Urinary bladder (tissue), 4 donors: ENCODE data around the gene CCR8. TPM values are rescaled to one million over a fixed set of nuclear protein-coding genes. Genes with fewer than 3 reads are reported as not detected.

Experiments used
- DNase-seq: peaks from one replicate; pipeline ENCODE4 v3.0.0-alpha.2; 2015; ENCODE audit errors: extremely low spot score
- H3K27ac ChIP-seq: one replicate; pipeline ENCODE4 v1.5.1; 2013; ENCODE audit warnings: low read depth, mild to moderate bottlenecking, moderate library complexity
- H3K36me3 ChIP-seq: one replicate; pipeline ENCODE4 v1.6.1; 2013; ENCODE audit warnings: mild to moderate bottlenecking, moderate library complexity; ENCODE audit not compliant: insufficient read depth
- H3K4me1 ChIP-seq: one replicate; pipeline ENCODE4 v1.6.1; 2013; ENCODE audit warnings: mild to moderate bottlenecking, moderate library complexity; ENCODE audit not compliant: insufficient read depth
- H3K4me3 ChIP-seq: one replicate; pipeline ENCODE4 v1.5.1; 2013; ENCODE audit warnings: low read depth, low read length
- whole genome bisulfite sequencing: extraction: QIAGEN DNeasy Blood & Tissue Kit; methylation state at CpG from one replicate; pipeline ENCODE4 v1.1.7; 2013; 5-methylcytosine and 5-hydroxymethylcytosine counted together
- polyA plus RNA-seq: library from polyadenylated mRNA; stranded (reverse); fragments of 200-250 nt; gene quantifications from one replicate; pipeline ENCODE4 v1.2.3, GENCODE V29; 2013
- total RNA-seq: library from RNA; depleted of rRNA; stranded (reverse); fragments of >200 nt; gene quantifications from one replicate; pipeline ENCODE4 v1.2.3, GENCODE V29; 2014
- donor health status: healthy with polysubstance abuse.
- donor health status: healthy.

The CCR8 gene
- total and polyA plus RNA-seq, 2 donors, result not detected

- Histone ChIP-seq H3K36me3 (no peaks in the 10 kb centered on the region), H3K4me1 (no peaks in the 10 kb centered on the region), H3K27ac (no peak overlapping the region), H3K4me3 (no peak overlapping the region)
- DNase-seq, result no peak
These were observed 6.6 kb upstream of the CCR8 start for GRCh38 chr3:39322936-39323335.

GRCh38 chr3:39323494-39323893 is 6.0 kb upstream of the CCR8 start:
- Histone ChIP-seq H3K36me3 (no peaks in the 10 kb centered on the region), H3K4me1 (no peaks in the 10 kb centered on the region), H3K4me3 (no peak overlapping the region), H3K27ac (no peak overlapping the region)
- WGBS, result 77% methylated on average over 2 of the region's 2 CpGs
- no peak for DNase-seq

GRCh38 chr3:39325236-39325635 is 4.3 kb upstream of the CCR8 start:
- WGBS, result 89% methylated on average over 2 of the region's 2 CpGs
- Histone ChIP-seq H3K36me3 (no peaks in the 10 kb centered on the region), H3K4me3 (no peak overlapping the region), H3K27ac (no peak overlapping the region), H3K4me1 (no peaks in the 10 kb centered on the region)
- no peak for DNase-seq

- no peak overlapping the region for H3K4me3 ChIP-seq
- H3K4me1 ChIP-seq, result no peaks in the 10 kb centered on the region
- no peaks in the 10 kb centered on the region for H3K36me3 ChIP-seq
- no peak overlapping the region for H3K27ac ChIP-seq
- WGBS, result 52% methylated on average over 4 of the region's 4 CpGs
- no peak for DNase-seq
These were observed 2.3 kb upstream of the CCR8 start for GRCh38 chr3:39327053-39327745.

GRCh38 chr3:39327746-39328349 is 1.7 kb upstream of the CCR8 start:
- H3K4me3 ChIP-seq, result no peak overlapping the region

GRCh38 chr3:39330824-39331223 is 1.3 kb downstream of the CCR8 start:
- Histone ChIP-seq H3K36me3 (no peaks in the 10 kb centered on the region), H3K27ac (no peak overlapping the region), H3K4me1 (no peaks in the 10 kb centered on the region), H3K4me3 (no peak overlapping the region)
- no peak for DNase-seq

More at GRCh38 chr3:39327746-39328349, 1.7 kb upstream of the CCR8 start:
- no peak for DNase-seq
- WGBS, result 88% methylated on average over 4 of the region's 4 CpGs
- Histone ChIP-seq H3K4me1 (no peaks in the 10 kb centered on the region), H3K36me3 (no peaks in the 10 kb centered on the region), H3K27ac (no peak overlapping the region)

- WGBS, result 90% methylated on average over 4 of the region's 4 CpGs
- Histone ChIP-seq H3K4me3 (no peak overlapping the region), H3K27ac (no peak overlapping the region), H3K36me3 (no peaks in the 10 kb centered on the region), H3K4me1 (no peaks in the 10 kb centered on the region)
- no peak for DNase-seq
These were observed 3.0 kb downstream of the CCR8 start for GRCh38 chr3:39332525-39332924.

- H3K4me1 ChIP-seq, result no peaks in the 10 kb centered on the region
- no peak overlapping the region for H3K4me3 ChIP-seq
- no peaks in the 10 kb centered on the region for H3K36me3 ChIP-seq
- no peak for DNase-seq
- no peak overlapping the region for H3K27ac ChIP-seq
These were observed 4.1 kb downstream of the CCR8 start for GRCh38 chr3:39333607-39334006.

GRCh38 chr3:39334205-39334604 is 4.7 kb downstream of the CCR8 start:
- Histone ChIP-seq H3K4me3 (no peak overlapping the region), H3K4me1 (no peaks in the 10 kb centered on the region), H3K27ac (no peak overlapping the region), H3K36me3 (no peaks in the 10 kb centered on the region)
- no peak for DNase-seq
- WGBS, result 83% methylated on average over 4 of the region's 4 CpGs

GRCh38 chr3:39338201-39338600 is 8.7 kb downstream of the CCR8 start:
- Histone ChIP-seq H3K4me1 (no peaks in the 10 kb centered on the region), H3K4me3 (no peak overlapping the region), H3K27ac (no peak overlapping the region), H3K36me3 (no peaks in the 10 kb centered on the region)
- WGBS, result 79% methylated on average over 1 of the region's 1 CpG
- DNase-seq, result no peak

- H3K36me3 ChIP-seq, result no peaks in the 10 kb centered on the region
- no peak overlapping the region for H3K27ac ChIP-seq
- no peak for DNase-seq
- WGBS, result 84% methylated on average over 1 of the region's 1 CpG
- no peak overlapping the region for H3K4me3 ChIP-seq
- H3K4me1 ChIP-seq, result no peaks in the 10 kb centered on the region
These were observed 9.6 kb downstream of the CCR8 start for GRCh38 chr3:39339086-39339485.

- Histone ChIP-seq H3K4me3 (no peak overlapping the region), H3K27ac (no peak overlapping the region), H3K36me3 (no peaks in the 10 kb centered on the region), H3K4me1 (no peaks in the 10 kb centered on the region)
- 82% methylated on average over 1 of the region's 1 CpG for WGBS
- no peak for DNase-seq
These were observed 13.7 kb downstream of the CCR8 start for GRCh38 chr3:39343076-39343717.

- H3K36me3 ChIP-seq, result no peaks in the 10 kb centered on the region
- H3K4me1 ChIP-seq, result no peaks in the 10 kb centered on the region
- no peak overlapping the region for H3K27ac ChIP-seq
- no peak overlapping the region for H3K4me3 ChIP-seq
- no peak for DNase-seq
These were observed 14.3 kb downstream of the CCR8 start for GRCh38 chr3:39343760-39344159.

GRCh38 chr3:39344746-39345344 is 15.3 kb downstream of the CCR8 start:
- Histone ChIP-seq H3K27ac (no peak overlapping the region), H3K36me3 (no peaks in the 10 kb centered on the region), H3K4me1 (no peaks in the 10 kb centered on the region), H3K4me3 (no peak overlapping the region)
- DNase-seq, result no peak
